ENCODE data around the gene ASB5.
"Not testable (repeated sequence)": the region's sequence is repeated elsewhere in the genome, so short reads cannot be mapped to it uniquely, and the experiment has no call there.

Gene ASB5

GRCh38 chr4:176217510-176217909 lies 51.5 kb downstream of the ASB5 start:
- no peak for DNase-seq (ENCODE audit: low spot score)

GRCh38 chr4:176212351-176212750 lies 56.7 kb downstream of the ASB5 start:
- DNase-seq (ENCODE audit: low spot score), result not testable (repeated sequence)

GRCh38 chr4:176210579-176211296 lies 58.3 kb downstream of the ASB5 start:
- DNase-seq (ENCODE audit: low spot score), result no peak

- no peak for DNase-seq (ENCODE audit: low spot score)
These were observed 58.9 kb downstream of the ASB5 start for GRCh38 chr4:176210101-176210500.

- no peak for DNase-seq (ENCODE audit: low spot score)
These were observed 59.5 kb downstream of the ASB5 start for GRCh38 chr4:176209535-176209934.

GRCh38 chr4:176207839-176208238 lies 61.2 kb downstream of the ASB5 start:
- no peak for DNase-seq (ENCODE audit: low spot score)

GRCh38 chr4:176205299-176205698 lies 63.7 kb downstream of the ASB5 start:
- DNase-seq (ENCODE audit: low spot score), result no peak

GRCh38 chr4:176198316-176198903 lies 70.6 kb downstream of the ASB5 start:
- no peak for DNase-seq (ENCODE audit: low spot score)

- DNase-seq (ENCODE audit: low spot score), result peak; percentile 93
These were observed 73.6 kb downstream of the ASB5 start, which contains the start of gene SPATA4 for GRCh38 chr4:176195184-176195978. Gene SPATA4, minus strand, starts transcription at chr4:176195585. Its CDS starts 23 bp downstream, at chr4:176195562.

- DNase-seq (ENCODE audit: low spot score), result no peak
These were observed 75.1 kb downstream of the ASB5 start for GRCh38 chr4:176193938-176194337.

GRCh38 chr4:176193126-176193525 lies 75.9 kb downstream of the ASB5 start:
- DNase-seq (ENCODE audit: low spot score), result no peak

- DNase-seq (ENCODE audit: low spot score), result no peak
These were observed 77.0 kb downstream of the ASB5 start for GRCh38 chr4:176191974-176192373.

GRCh38 chr4:176189891-176190795 lies 78.9 kb downstream of the ASB5 start:
- no peak for DNase-seq (ENCODE audit: low spot score)

GRCh38 chr4:176188654-176189053 lies 80.4 kb downstream of the ASB5 start:
- DNase-seq (ENCODE audit: low spot score), result no peak

GRCh38 chr4:176187624-176188023 lies 81.4 kb downstream of the ASB5 start:
- no peak for DNase-seq (ENCODE audit: low spot score)

GRCh38 chr4:176186671-176187395 lies 82.2 kb downstream of the ASB5 start:
- no peak for DNase-seq (ENCODE audit: low spot score)

- DNase-seq (ENCODE audit: low spot score), result no peak
These were observed 83.0 kb downstream of the ASB5 start for GRCh38 chr4:176186067-176186466.

GRCh38 chr4:176185051-176185450 lies 84.0 kb downstream of the ASB5 start:
- no peak for DNase-seq (ENCODE audit: low spot score)
